ENCODE measurements around the gene PRMT7.

GRCh38 chr16:68349838-68350410, 39.1 kb downstream of the PRMT7 start:
- no peak for TF ChIP-seq CTCF (IDR thresholded peaks at IDR 0.05)
- no peak for TF ChIP-seq POLR2AphosphoS5 (IDR thresholded peaks at IDR 0.05)

All from gastroesophageal sphincter (tissue), 3 donors.